Measurements from ENCODE around the gene MAPK14. TPM values are rescaled to one million over a fixed set of nuclear protein-coding genes. Genes with fewer than 3 reads are reported as not detected.
A peak's percentile ranks its signal among the peaks of the same experiment; 100 is the strongest.

MAPK14 gene
- total and polyA plus RNA-seq, 9 of the 15 experiments (the other 6 are each of a cell fraction or from before 2014, with no cell fraction given): 8.8 to 62.7 (median 35.5) TPM

DNA sequence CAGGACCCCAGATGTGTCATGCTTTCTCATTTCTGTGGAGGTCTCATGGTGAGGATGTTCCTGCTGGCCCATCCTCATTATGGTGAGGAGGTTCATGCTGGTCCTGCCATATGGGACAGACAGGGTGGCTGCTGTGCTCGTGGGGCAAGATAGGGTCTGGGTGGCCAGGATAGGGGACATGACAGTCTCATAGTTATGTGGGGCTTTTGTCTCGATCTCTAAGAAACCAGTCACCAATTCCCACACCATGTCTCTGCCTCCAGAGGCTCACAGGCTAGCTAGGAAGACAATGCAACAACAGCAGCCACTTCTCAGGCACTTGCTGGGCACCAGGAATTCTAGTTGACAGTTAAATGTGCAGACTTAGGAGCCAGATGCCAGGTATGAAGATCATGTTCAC is 98.5 kb downstream of the MAPK14 start (continued):
- TF ChIP-seq NELFE (IDR thresholded peaks at IDR 0.05; ENCODE audit: insufficient read depth, insufficient read length): no peak
- no peak for TF ChIP-seq XRCC4 (IDR thresholded peaks at IDR 0.05; ENCODE audit: extremely low read depth, insufficient read depth, insufficient read length)
- TF ChIP-seq, protein P1, sequence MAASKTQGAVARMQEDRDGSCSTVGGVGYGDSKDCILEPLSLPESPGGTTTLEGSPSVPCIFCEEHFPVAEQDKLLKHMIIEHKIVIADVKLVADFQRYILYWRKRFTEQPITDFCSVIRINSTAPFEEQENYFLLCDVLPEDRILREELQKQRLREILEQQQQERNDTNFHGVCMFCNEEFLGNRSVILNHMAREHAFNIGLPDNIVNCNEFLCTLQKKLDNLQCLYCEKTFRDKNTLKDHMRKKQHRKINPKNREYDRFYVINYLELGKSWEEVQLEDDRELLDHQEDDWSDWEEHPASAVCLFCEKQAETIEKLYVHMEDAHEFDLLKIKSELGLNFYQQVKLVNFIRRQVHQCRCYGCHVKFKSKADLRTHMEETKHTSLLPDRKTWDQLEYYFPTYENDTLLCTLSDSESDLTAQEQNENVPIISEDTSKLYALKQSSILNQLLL (CRISPR knock-in tag; IDR thresholded peaks at IDR 0.05; ENCODE audit: borderline replicate concordance): no peak
- TF ChIP-seq CBFB (CRISPR knock-in tag; IDR thresholded peaks at IDR 0.05): no peak

DNA sequence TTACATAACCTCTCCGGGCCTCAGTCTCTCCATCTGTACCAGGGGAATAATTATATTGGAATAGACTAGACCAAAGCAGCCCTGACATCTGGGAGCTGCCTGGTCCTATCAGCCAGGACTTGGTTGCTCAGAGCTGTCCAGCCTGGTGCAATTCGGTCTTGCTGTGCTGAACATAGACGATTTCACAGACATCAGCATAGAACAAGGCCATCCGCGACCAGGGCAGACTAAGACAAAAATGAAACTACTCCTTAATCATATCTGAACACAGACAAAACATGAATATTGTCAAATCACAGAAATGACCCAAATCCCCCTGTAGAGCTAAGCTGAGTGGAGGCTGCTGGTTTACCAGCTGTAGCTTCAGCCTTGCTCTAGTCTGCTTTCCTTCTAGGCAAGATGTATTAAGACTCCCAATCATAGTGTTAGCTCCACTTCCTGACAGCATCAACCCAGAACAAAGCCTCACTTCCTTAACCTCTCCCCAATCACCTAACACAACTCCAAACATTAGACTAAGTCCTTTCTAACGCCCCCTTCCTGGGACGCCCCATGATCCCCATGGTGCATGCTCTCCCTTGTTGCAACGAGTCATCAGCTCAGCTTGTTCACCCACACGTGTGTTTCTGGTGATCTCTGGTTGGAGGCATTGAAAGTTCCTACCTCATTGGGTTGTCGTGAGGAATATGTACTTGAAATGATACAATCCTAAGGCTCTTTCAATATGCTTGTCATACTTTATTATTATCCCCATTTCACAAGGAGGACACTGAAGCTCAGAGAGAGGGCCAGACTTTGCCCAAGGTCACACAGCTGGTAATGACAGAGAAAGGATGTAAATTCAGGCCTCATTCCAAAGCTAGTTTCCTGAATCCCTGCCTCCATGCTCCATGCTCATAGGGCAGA is 99.2 kb downstream of the MAPK14 start:
- Histone ChIP-seq H3K36me3 (ENCODE audit: control insufficient read depth, insufficient read depth, low read length) (no peaks in the 10 kb centered on the region), H3K4me1 (replicated peaks in 1 of 2; ENCODE audit: control insufficient read depth in 2 of 2, insufficient read depth in 2 of 2, low read length in 2 of 2) (peaks cover 38 to 44% of the 10 kb centered on the region in 2 experiments), H3K4me2 (ENCODE audit: insufficient read depth, low read length) (no peak overlapping the region), H3K9me1 (ENCODE audit: control insufficient read depth, insufficient read depth, low read length) (no peaks in the 10 kb centered on the region), H3K4me3 (no peak overlapping the region), H3K9me3 (replicated peaks; ENCODE audit: control insufficient read depth, insufficient read depth, low read depth, low read length) (no peaks in the 10 kb centered on the region), H3K27me3 (ENCODE audit: control insufficient read depth in 2 of 2, insufficient read depth in 2 of 2, low read length in 2 of 2) (no peaks in the 10 kb centered on the region), H3K9ac (ENCODE audit: insufficient read depth in 1 of 2, low read depth in 2 of 2, low read length in 2 of 2) (peak overlapping the region in 1 of 2 experiments; percentile 21; a peak in 2 of 4 replicates), H3K79me2 (ENCODE audit: control insufficient read depth, insufficient read depth, low read length) (no peaks in the 10 kb centered on the region), H2AFZ (ENCODE audit: low read depth, low read length) (peak overlapping the region; percentile 74), H4K20me1 (replicated peaks; ENCODE audit: control insufficient read depth, insufficient read depth, low read length) (no peaks in the 10 kb centered on the region), H3K27ac (ENCODE audit: extremely low read depth, low read depth, low read length) (peak overlapping the region; percentile 69; the same call in 2 of the 3 replicates)
- FAIRE-seq (peak; percentile 40), ATAC-seq (no peak), DNase-seq (ENCODE audit: extremely low read depth in 1 of 4, low spot score in 3 of 4) (peak in 1 of 4 experiments; percentile 39)
- intact Hi-C loops (cut with micrococcal nuclease): no loop called here
- 58% methylated on average over 10 of the region's 10 CpGs for WGBS (ENCODE audit: insufficient coverage, low coverage, missing lambda C conversion rate)
- ChIA-PET POLR2A (interaction anchor here (0.6 to 1.0 kb wide), 4 partner anchors 15 to 89 kb away, joined by 3 read pairs; no protein-coding TSS in a partner anchor), CTCF (ENCODE audit: low intra/inter-chr PET ratio) (no interaction called here)
- in situ Hi-C loops (cut with MboI): no loop called here
- BruUV-seq (replicated peaks): no TSS peak
- TF ChIP-seq ZNF77 (CRISPR knock-in tag; IDR thresholded peaks at IDR 0.05): no peak
- peak; percentile 65; the same call in 1 of the 2 replicates for TF ChIP-seq EHMT2 (IDR thresholded peaks at IDR 0.05)
- 0 out of 2 replicates have a peak, but pooled peaks have one; percentile 12 for TF ChIP-seq BHLHE40 (IDR thresholded peaks at IDR 0.05; ENCODE audit: low read length)
- no peak for TF ChIP-seq KDM5B (IDR thresholded peaks at IDR 0.05; ENCODE audit: insufficient replicate concordance, low read depth, low read length)
- TF ChIP-seq CEBPG (CRISPR knock-in tag; IDR thresholded peaks at IDR 0.05): no peak
- TF ChIP-seq CEBPG (tag; conservative IDR thresholded peaks at IDR 0.05 in 1 of 2, IDR thresholded peaks at IDR 0.05 in 1 of 2): no peak
- TF ChIP-seq CCAR2 (IDR thresholded peaks at IDR 0.05; ENCODE audit: low read depth, low read length): no peak
- TF ChIP-seq EGR1 (conservative IDR thresholded peaks at IDR 0.05): peak; percentile 44
- TF ChIP-seq, protein P2, sequence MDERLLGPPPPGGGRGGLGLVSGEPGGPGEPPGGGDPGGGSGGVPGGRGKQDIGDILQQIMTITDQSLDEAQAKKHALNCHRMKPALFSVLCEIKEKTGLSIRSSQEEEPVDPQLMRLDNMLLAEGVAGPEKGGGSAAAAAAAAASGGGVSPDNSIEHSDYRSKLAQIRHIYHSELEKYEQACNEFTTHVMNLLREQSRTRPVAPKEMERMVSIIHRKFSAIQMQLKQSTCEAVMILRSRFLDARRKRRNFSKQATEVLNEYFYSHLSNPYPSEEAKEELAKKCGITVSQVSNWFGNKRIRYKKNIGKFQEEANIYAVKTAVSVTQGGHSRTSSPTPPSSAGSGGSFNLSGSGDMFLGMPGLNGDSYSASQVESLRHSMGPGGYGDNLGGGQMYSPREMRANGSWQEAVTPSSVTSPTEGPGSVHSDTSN (CRISPR knock-in tag; IDR thresholded peaks at IDR 0.05; ENCODE audit: low read depth): no peak
- TF ChIP-seq, protein P2 (tag; conservative IDR thresholded peaks at IDR 0.05; ENCODE audit: low read depth): no peak
- TF ChIP-seq JUND (IDR thresholded peaks at IDR 0.05; ENCODE audit: borderline replicate concordance, low read depth, low read length): peak; percentile 8; the same call in 1 of the 2 replicates
- TF ChIP-seq JUND (tag; IDR thresholded peaks at IDR 0.05; ENCODE audit: borderline replicate concordance, low read depth, low read length): no peak
- no peak for TF ChIP-seq SNRNP70 (optimal IDR thresholded peaks at IDR 0.05; ENCODE audit: low read depth, low read length)
